Suprapubic skin (tissue), 4 donors: ENCODE data around the gene APOBEC3F.
"Not testable (repeated sequence)": the region's sequence is repeated elsewhere in the genome, so short reads cannot be mapped to it uniquely, and the experiment has no call there.

ENCODE experiments used
- EP300 ChIP-seq: sonication (generic); formaldehyde crosslinking; IDR thresholded peaks from one replicate; pipeline ENCODE4 v1.6.1; 2017; ENCODE audit warnings: antibody characterized with exemption
- POLR2A ChIP-seq, 2 donors: fragments of 450-650 bp; IDR thresholded peaks; one replicate each; pipeline ENCODE4 v1.6.1; 2017; ENCODE audit warnings: antibody characterized with exemption in 2 of 2, mild to moderate bottlenecking in 2 of 2, moderate library complexity in 2 of 2
- POLR2AphosphoS5 ChIP-seq, 3 donors: sonication (generic); formaldehyde crosslinking; IDR thresholded peaks; one replicate each; pipeline ENCODE4 v1.6.1; 2017; ENCODE audit warnings: antibody characterized with exemption in 3 of 3
- TF ChIP-seq, protein P1 (sequence below), 2 donors: fragments of 200-600 bp in 1 of 2; fragments of 450-650 bp in 1 of 2; sonication (generic) in 1 of 2; IDR thresholded peaks; one replicate each; pipeline ENCODE4 v1.5.1; 2016 to 2019; ENCODE audit warnings: antibody characterized with exemption in 2 of 2, mild to moderate bottlenecking in 1 of 2, moderate library complexity in 1 of 2

DNA sequence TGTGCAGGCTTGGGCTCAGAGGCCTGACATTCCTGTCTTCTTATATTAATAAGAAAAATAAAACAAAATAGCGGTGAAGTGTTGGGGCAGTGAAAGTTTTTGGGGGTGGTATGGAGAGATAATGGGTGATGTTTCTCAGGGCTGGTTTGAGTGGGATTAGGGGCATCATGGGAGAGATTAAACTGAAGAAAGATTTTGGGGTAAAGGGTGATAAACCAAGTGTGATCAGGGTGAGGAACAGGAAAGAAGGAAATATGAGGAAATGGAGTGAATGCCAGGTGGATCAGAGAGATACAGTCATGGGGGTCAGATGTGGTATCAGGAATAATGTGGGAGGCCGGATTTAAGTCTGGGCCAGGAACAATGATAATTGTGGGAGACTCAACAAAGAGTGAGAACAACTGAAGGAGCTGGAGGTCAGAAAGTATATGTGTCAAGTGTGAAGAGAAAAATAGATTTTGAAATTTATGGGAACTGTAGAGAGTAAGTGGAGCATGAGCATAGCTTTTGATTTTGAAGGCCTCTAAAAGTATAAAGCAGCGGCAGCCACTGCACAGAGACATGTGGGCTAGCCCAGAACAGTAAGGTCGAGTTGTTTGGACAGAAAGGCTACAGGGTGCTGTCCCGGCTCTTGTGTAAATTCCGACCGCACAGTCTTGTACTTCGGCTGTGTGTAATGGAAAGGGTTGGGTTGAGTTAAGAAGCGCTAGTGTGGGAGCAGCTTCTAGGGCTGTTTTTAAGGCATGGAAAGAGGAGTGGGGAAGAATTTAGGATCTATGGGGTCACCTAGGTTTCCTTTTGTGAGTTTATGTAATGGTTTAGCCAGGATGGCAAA lies 26.0 kb downstream of the APOBEC3F start:
- not testable (repeated sequence) for TF ChIP-seq EP300; POLR2A (IDR thresholded peaks at IDR 0.05); POLR2AphosphoS5 (IDR thresholded peaks at IDR 0.05)
- TF ChIP-seq, protein P1, sequence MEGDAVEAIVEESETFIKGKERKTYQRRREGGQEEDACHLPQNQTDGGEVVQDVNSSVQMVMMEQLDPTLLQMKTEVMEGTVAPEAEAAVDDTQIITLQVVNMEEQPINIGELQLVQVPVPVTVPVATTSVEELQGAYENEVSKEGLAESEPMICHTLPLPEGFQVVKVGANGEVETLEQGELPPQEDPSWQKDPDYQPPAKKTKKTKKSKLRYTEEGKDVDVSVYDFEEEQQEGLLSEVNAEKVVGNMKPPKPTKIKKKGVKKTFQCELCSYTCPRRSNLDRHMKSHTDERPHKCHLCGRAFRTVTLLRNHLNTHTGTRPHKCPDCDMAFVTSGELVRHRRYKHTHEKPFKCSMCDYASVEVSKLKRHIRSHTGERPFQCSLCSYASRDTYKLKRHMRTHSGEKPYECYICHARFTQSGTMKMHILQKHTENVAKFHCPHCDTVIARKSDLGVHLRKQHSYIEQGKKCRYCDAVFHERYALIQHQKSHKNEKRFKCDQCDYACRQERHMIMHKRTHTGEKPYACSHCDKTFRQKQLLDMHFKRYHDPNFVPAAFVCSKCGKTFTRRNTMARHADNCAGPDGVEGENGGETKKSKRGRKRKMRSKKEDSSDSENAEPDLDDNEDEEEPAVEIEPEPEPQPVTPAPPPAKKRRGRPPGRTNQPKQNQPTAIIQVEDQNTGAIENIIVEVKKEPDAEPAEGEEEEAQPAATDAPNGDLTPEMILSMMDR (IDR thresholded peaks at IDR 0.05): not testable (repeated sequence)
